GM06990 (cell line): ENCODE data around the gene FAM120C.

Source experiments
- DNase-seq: peaks from one replicate; pipeline ENCODE4 v3.0.0-alpha.2; 2011; ENCODE audit not compliant: insufficient read length; ENCODE audit errors: extremely low read depth
- H3K27me3 ChIP-seq: replicated peaks from 2 replicates; pipeline ENCODE4 v1.6.0; 2011; ENCODE audit warnings: low read length; ENCODE audit not compliant: control insufficient read depth, insufficient read depth
- H3K36me3 ChIP-seq: 2 replicates; pipeline ENCODE4 v1.5.1; 2011; ENCODE audit warnings: low read length; ENCODE audit not compliant: control insufficient read depth, insufficient read depth
- H3K4me3 ChIP-seq: replicated peaks from 2 replicates; pipeline ENCODE4 v1.5.1; 2011; ENCODE audit warnings: low read depth, mild to moderate bottlenecking, control low read depth, low read length
- CTCF ChIP-seq: IDR thresholded peaks from 2 replicates; pipeline ENCODE4 v1.5.1; 2011; ENCODE audit warnings: low read length, control low read depth, mild to moderate bottlenecking, inconsistent platforms; ENCODE audit not compliant: insufficient read depth, poor library complexity, severe bottlenecking

Gene FAM120C

GRCh38 chrX:54198262-54198661 is 15.2 kb upstream of the FAM120C start:
- no peaks in the 10 kb centered on the region for H3K36me3 ChIP-seq
- no peak for DNase-seq
- no peaks in the 10 kb centered on the region for H3K27me3 ChIP-seq
- TF ChIP-seq CTCF = no peak
- no peak overlapping the region for H3K4me3 ChIP-seq

- H3K4me3 ChIP-seq = no peak overlapping the region
- no peaks in the 10 kb centered on the region for H3K27me3 ChIP-seq
- H3K36me3 ChIP-seq = no peaks in the 10 kb centered on the region
- DNase-seq = no peak
- no peak for TF ChIP-seq CTCF
Measured at GRCh38 chrX:54194982-54195588, 12.0 kb upstream of the FAM120C start.

GRCh38 chrX:54193085-54193821 is 10.2 kb upstream of the FAM120C start:
- Histone ChIP-seq H3K27me3 (no peaks in the 10 kb centered on the region), H3K36me3 (no peaks in the 10 kb centered on the region), H3K4me3 (no peak overlapping the region)
- TF ChIP-seq CTCF = no peak
- DNase-seq = no peak

GRCh38 chrX:54184474-54184873 is 1.4 kb upstream of the FAM120C start:
- H3K4me3 ChIP-seq = no peak overlapping the region
- no peak for DNase-seq
- H3K27me3 ChIP-seq = no peaks in the 10 kb centered on the region
- no peaks in the 10 kb centered on the region for H3K36me3 ChIP-seq
- no peak for TF ChIP-seq CTCF

GRCh38 chrX:54182194-54182863 is 725 bp downstream of the FAM120C start:
- no peaks in the 10 kb centered on the region for H3K36me3 ChIP-seq

More at GRCh38 chrX:54182194-54182863, 725 bp downstream of the FAM120C start:
- DNase-seq = peak; percentile 71
- TF ChIP-seq CTCF = no peak
- H3K27me3 ChIP-seq = no peaks in the 10 kb centered on the region
- peak overlapping the region; percentile 78 for H3K4me3 ChIP-seq
